KOPT-K1 (cell line): ENCODE results near the gene PTDSS2.

Experiments
- H3K27ac ChIP-seq: fragments of 200-600 bp; sonication (generic); 2 replicates; pipeline ENCODE4 v1.5.1; 2016; ENCODE audit warnings: antibody characterized with exemption, mild to moderate bottlenecking, low read depth, low read length; ENCODE audit not compliant: poor library complexity, severe bottlenecking
- H3K36me3 ChIP-seq: fragments of 200-600 bp; sonication (generic); 2 replicates; pipeline ENCODE4 v1.5.1; 2017; ENCODE audit warnings: antibody characterized with exemption, mild to moderate bottlenecking, low read length, moderate library complexity; ENCODE audit not compliant: insufficient read depth
- H3K9me3 ChIP-seq: fragments of 200-600 bp; sonication (generic); 2 replicates; pipeline ENCODE4 v1.5.1; 2017; ENCODE audit warnings: antibody characterized with exemption, low read length, mild to moderate bottlenecking; ENCODE audit not compliant: insufficient read depth, poor library complexity, severe bottlenecking

PTDSS2 gene

GRCh38 chr11:447923-448731 is 2.0 kb upstream of the PTDSS2 start:
- Histone ChIP-seq H3K9me3 (no peaks in the 10 kb centered on the region), H3K27ac (peak overlapping the region; percentile 75), H3K36me3 (peaks cover 12% of the 10 kb centered on the region)

- Histone ChIP-seq H3K27ac (peak overlapping the region; percentile 68), H3K9me3 (no peaks in the 10 kb centered on the region)
These were observed 851 bp downstream of the PTDSS2 start for GRCh38 chr11:450809-451451.

GRCh38 chr11:451738-452137 is 1.7 kb downstream of the PTDSS2 start:
- Histone ChIP-seq H3K27ac (no peak overlapping the region), H3K9me3 (no peaks in the 10 kb centered on the region), H3K36me3 (peaks cover 45% of the 10 kb centered on the region)

More at GRCh38 chr11:450809-451451, 851 bp downstream of the PTDSS2 start:
- peaks cover 37% of the 10 kb centered on the region for H3K36me3 ChIP-seq

GRCh38 chr11:452203-452744 is 2.2 kb downstream of the PTDSS2 start:
- Histone ChIP-seq H3K36me3 (peaks cover 50% of the 10 kb centered on the region), H3K9me3 (no peaks in the 10 kb centered on the region)

GRCh38 chr11:452916-453527 is 2.9 kb downstream of the PTDSS2 start:
- peaks cover 56% of the 10 kb centered on the region for H3K36me3 ChIP-seq

More at GRCh38 chr11:452203-452744, 2.2 kb downstream of the PTDSS2 start:
- no peak overlapping the region for H3K27ac ChIP-seq

GRCh38 chr11:453564-453963 is 3.5 kb downstream of the PTDSS2 start:
- Histone ChIP-seq H3K27ac (no peak overlapping the region), H3K9me3 (no peaks in the 10 kb centered on the region), H3K36me3 (peaks cover 58% of the 10 kb centered on the region)

More at GRCh38 chr11:452916-453527, 2.9 kb downstream of the PTDSS2 start:
- Histone ChIP-seq H3K9me3 (no peaks in the 10 kb centered on the region), H3K27ac (no peak overlapping the region)

GRCh38 chr11:454043-454442 is 4.0 kb downstream of the PTDSS2 start:
- peaks cover 62% of the 10 kb centered on the region for H3K36me3 ChIP-seq
- H3K27ac ChIP-seq, result no peak overlapping the region
- H3K9me3 ChIP-seq, result no peaks in the 10 kb centered on the region

GRCh38 chr11:454801-455565 is 4.9 kb downstream of the PTDSS2 start:
- H3K36me3 ChIP-seq, result peaks cover 72% of the 10 kb centered on the region
- no peak overlapping the region for H3K27ac ChIP-seq
- H3K9me3 ChIP-seq, result no peaks in the 10 kb centered on the region

- H3K9me3 ChIP-seq, result no peaks in the 10 kb centered on the region
- H3K27ac ChIP-seq, result no peak overlapping the region
- H3K36me3 ChIP-seq, result peaks cover 79% of the 10 kb centered on the region
These were observed 5.6 kb downstream of the PTDSS2 start for GRCh38 chr11:455566-456147.

- Histone ChIP-seq H3K27ac (no peak overlapping the region), H3K9me3 (no peaks in the 10 kb centered on the region), H3K36me3 (peaks cover 86% of the 10 kb centered on the region)
These were observed 6.5 kb downstream of the PTDSS2 start for GRCh38 chr11:456533-456932.

GRCh38 chr11:457111-457760 is 7.2 kb downstream of the PTDSS2 start:
- H3K36me3 ChIP-seq, result peaks cover 89% of the 10 kb centered on the region
- H3K27ac ChIP-seq, result no peak overlapping the region
- no peaks in the 10 kb centered on the region for H3K9me3 ChIP-seq

- Histone ChIP-seq H3K27ac (no peak overlapping the region), H3K9me3 (no peaks in the 10 kb centered on the region), H3K36me3 (peaks cover 80% of the 10 kb centered on the region; the same call in 1 of the 2 replicates)
These were observed 9.6 kb downstream of the PTDSS2 start for GRCh38 chr11:459511-460220.

- H3K27ac ChIP-seq, result no peak overlapping the region
- peaks cover 79% of the 10 kb centered on the region; the same call in 1 of the 2 replicates for H3K36me3 ChIP-seq
- H3K9me3 ChIP-seq, result no peaks in the 10 kb centered on the region
These were observed 10.5 kb downstream of the PTDSS2 start for GRCh38 chr11:460331-461199.
